ENCODE results near the gene RIPK4.
A peak's percentile ranks its signal among the peaks of the same experiment; 100 is the strongest.
"Not testable (repeated sequence)": the region's sequence is repeated elsewhere in the genome, so short reads cannot be mapped to it uniquely, and the experiment has no call there.

The RIPK4 gene

GRCh38 chr21:41698071-41698470 is 68.8 kb downstream of the RIPK4 start:
- DNase-seq, result no peak

DNA sequence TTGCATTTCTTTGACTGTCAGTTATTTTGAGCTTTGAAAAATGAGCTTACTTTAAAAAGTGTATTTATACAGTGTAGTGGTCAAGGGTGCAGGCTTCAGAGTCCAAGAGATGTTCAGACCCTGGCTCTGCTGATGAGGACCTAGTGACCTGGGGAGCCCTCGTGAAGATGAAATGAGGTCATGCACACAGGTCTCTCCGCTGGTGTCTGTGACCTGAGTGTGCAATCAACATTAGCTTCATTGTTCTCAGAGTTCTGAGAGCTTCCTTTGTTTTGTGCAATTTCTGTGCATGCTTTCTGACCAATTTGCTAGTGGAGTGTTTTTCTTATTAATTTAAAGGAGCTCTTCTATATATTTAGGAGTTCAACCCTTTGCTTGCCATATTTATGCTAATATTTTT is 71.3 kb downstream of the RIPK4 start:
- peak in 2 of 56 donors; percentile 12 to 43 for DNase-seq

DNA sequence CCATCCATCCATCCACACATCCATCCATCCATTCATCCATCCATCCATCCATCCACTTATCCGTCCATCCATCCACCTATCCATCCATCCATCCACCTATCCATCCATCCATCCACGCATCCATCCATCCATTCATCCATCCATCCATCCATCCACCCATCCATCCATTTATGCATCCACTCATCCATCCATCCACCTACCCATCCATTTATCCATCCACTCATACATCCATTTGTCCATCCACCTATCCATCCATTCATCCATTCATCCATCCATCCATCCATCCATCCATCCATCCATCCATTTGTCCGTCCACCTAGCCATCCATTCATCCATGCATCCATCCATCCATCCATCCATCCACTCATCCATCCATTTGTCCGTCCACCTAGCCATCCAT is 72.8 kb downstream of the RIPK4 start:
- not testable (repeated sequence) for DNase-seq

DNA sequence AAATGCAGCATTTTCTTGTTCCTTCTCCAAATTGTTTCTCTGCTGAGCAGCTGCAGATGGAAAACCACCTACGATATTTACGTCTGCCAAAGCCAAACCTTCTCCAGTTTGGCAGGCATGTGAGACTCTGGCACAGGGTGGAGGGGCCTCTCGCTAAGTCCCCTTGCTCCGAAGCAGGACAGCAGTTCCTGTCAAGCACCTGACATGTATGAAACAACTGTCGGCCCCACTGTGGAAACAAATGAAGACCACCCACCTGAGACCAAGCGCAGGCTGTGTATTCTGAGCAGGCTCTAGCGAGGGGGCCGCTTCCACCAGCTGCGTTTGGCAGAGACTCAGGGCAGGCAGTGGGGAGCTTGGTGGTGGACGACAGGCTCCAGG is 74.7 kb downstream of the RIPK4 start:
- DNase-seq, result peak in 7 of 56 donors; percentile 7 to 43 (median 10)

DNA sequence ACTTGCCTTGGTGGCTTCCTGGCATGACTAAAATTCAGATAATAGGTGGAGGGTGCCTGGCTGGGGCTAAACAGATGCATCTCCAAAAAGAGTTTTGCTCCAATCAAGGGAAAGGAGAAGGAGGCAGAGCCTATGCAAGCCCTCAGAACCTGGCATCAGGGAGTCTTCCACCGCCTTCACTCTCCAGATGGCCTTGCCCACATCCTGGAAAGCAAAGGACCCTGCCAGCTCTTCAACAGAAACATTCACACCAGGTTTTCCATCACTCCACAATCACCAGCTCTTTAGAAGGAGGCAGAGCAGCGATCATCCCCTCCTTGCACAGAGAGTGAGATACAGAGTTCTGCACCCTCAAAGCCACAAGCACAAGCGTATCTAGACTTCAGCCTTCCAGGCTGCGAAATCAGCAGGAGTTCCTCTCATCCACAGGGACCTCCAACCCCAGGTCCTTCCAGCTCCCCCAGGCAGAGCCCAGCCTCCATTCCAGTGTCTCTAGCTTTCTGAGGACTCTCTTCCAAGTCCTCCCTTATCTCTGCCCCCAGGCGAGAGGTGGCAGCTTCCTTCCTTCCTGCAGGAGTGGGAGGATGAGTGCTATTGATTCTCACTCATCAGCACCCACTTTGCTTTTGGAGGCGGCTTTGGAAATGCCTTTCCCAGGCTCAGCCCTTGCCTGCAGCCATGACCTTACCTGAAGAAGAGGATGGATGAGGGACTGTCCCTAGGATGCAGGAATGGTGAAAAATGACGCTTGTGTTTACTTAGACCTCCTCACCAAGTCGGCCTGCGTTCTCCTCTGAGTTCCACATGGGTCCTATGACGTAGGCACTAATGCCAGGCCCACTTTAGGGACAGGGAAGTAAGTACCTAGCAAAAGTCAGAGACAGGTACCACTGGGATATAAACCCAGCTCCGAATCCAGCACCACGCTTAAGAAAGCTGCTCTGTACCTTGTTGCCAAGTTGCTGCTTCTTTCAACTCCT is 75.4 kb downstream of the RIPK4 start:
- peak in 3 of 56 donors; percentile 19 to 41 (median 36) for DNase-seq

All from amygdala (tissue), 56 donors.